GM12865 (cell line): ENCODE data around the gene SYCP2.
A peak's percentile ranks its signal among the peaks of the same experiment; 100 is the strongest.

Experiments
- DNase-seq: peaks from one replicate; pipeline ENCODE4 v3.0.0; 2010; ENCODE audit warnings: low read depth
- H3K4me3 ChIP-seq: 2 replicates; pipeline ENCODE4 v1.5.1; 2011; ENCODE audit warnings: mild to moderate bottlenecking, low read depth, low read length, control low read depth
- CTCF ChIP-seq: IDR thresholded peaks from 2 replicates; pipeline ENCODE4 v1.5.1; 2011; ENCODE audit warnings: low read length, control low read depth, low read depth, inconsistent platforms; ENCODE audit not compliant: insufficient read depth; ENCODE audit errors: missing control alignments

The SYCP2 gene

GRCh38 chr20:59938696-59939051, 5.2 kb upstream of the SYCP2 start:
- no peak for TF ChIP-seq CTCF
- no peak overlapping the region for H3K4me3 ChIP-seq
- peak; percentile 4 for DNase-seq

DNA sequence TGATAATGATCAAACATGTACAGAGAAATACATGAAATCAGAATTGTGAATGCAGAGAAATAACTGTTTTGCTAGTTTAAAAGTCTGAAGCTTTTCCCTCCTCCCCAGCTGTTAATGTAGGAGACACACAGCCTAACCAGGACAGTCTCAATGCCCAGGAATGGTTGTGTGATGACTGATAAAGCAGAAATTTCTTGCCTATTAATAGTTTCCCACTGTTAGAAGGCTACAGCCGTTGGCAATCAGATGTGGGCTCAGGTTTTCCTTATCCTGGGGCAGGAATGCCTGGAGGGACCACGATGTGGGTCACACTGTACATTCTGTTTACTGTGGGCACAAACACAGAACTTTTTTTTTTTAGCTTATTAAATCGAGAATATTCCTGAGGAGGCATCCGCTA, 4.8 kb upstream of the SYCP2 start:
- TF ChIP-seq CTCF: no peak
- DNase-seq: no peak
- H3K4me3 ChIP-seq: no peak overlapping the region

GRCh38 chr20:59937150-59937549, 3.7 kb upstream of the SYCP2 start:
- H3K4me3 ChIP-seq: no peak overlapping the region
- no peak for DNase-seq
- TF ChIP-seq CTCF: no peak

DNA sequence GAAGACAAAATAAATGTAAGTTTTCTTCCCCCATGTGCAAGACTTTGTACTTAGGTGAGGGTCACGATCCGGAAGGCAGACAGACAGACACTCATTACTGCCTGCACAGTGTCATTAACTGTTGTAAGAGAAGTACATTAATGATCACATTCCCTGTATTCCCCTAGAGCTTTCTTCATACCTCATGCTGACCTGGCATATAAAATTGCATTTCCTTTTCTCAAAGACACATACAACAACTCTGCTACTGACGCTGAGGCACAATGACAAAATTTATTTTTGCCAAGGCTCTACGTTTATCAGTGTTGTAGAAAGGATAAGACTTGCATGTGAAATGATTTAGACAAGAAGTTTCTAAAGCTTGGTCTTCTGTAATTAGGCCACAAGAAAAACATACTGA, 3.0 kb upstream of the SYCP2 start:
- no peak for DNase-seq
- H3K4me3 ChIP-seq: no peak overlapping the region
- no peak for TF ChIP-seq CTCF

- no peak overlapping the region for H3K4me3 ChIP-seq
- no peak for TF ChIP-seq CTCF
- DNase-seq: no peak
These were observed 2.2 kb upstream of the SYCP2 start for GRCh38 chr20:59935457-59936185.

DNA sequence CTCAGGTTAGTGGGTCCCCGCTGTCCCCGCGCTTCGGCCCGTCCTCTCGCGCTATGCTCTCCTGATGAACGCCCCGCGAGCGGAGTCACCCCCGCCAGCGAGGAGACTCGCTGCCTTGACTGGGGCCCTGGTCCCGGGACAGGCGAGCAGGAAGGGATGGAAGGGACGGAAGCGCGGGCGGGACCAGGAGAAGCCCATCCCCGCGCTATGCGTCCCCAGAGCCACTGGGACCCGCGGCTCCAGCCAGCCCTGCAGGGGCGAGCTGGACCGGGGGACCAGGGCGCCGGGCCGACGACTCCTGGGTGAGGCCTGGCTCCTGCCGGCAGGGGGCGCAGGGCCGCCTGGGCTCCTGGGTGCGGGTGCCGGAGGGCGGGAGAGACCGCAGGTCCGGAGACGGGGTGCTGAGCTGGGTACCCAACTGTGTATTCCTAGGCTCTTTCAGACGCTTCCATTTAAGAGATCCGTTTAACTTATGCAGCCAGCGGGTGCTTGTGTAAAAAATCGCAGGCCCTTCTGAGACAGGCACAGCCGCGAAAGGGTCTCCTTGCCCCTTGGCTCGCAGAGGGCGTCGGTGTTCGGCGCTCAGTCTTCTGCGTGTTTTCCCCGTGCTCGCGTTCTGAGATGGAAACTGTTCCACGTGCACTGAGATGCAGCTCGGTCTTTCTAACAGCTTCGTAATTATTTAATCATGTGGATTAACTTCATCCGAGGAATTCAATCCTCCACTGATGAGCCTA, 580 bp upstream of the SYCP2 start:
- peak overlapping the region; percentile 68 for H3K4me3 ChIP-seq
- peak; percentile 79 for TF ChIP-seq CTCF
- peak; percentile 75 for DNase-seq
